GM10847 (cell line): ENCODE measurements around the gene PLXNA4.

Experiments used
- POLR2A ChIP-seq: IDR thresholded peaks from 2 replicates; pipeline ENCODE4 v1.6.1; 2011; ENCODE audit not compliant: insufficient read length; ENCODE audit errors: extremely low read depth

The PLXNA4 gene

GRCh38 chr7:132577206-132578049, 1.2 kb upstream of the PLXNA4 start:
- no peak for TF ChIP-seq POLR2A

GRCh38 chr7:132576721-132577085, 433 bp upstream of the PLXNA4 start:
- TF ChIP-seq POLR2A = no peak

- TF ChIP-seq POLR2A = no peak
These were observed 770 bp downstream of the PLXNA4 start for GRCh38 chr7:132575419-132575981.

GRCh38 chr7:132574223-132574622, 2.0 kb downstream of the PLXNA4 start:
- no peak for TF ChIP-seq POLR2A

- no peak for TF ChIP-seq POLR2A
These were observed 2.9 kb downstream of the PLXNA4 start for GRCh38 chr7:132573251-132573955.

GRCh38 chr7:132572526-132572925, 3.7 kb downstream of the PLXNA4 start:
- no peak for TF ChIP-seq POLR2A

- TF ChIP-seq POLR2A = no peak
These were observed 4.3 kb downstream of the PLXNA4 start for GRCh38 chr7:132571970-132572369.

- no peak for TF ChIP-seq POLR2A
These were observed 6.2 kb downstream of the PLXNA4 start for GRCh38 chr7:132569884-132570614.

- TF ChIP-seq POLR2A = no peak
These were observed 7.3 kb downstream of the PLXNA4 start for GRCh38 chr7:132568962-132569361.

- no peak for TF ChIP-seq POLR2A
These were observed 10.4 kb downstream of the PLXNA4 start for GRCh38 chr7:132565885-132566284.

- no peak for TF ChIP-seq POLR2A
These were observed 10.8 kb downstream of the PLXNA4 start for GRCh38 chr7:132565441-132565840.

- no peak for TF ChIP-seq POLR2A
These were observed 11.4 kb downstream of the PLXNA4 start for GRCh38 chr7:132564849-132565248.

GRCh38 chr7:132564090-132564489, 12.2 kb downstream of the PLXNA4 start:
- TF ChIP-seq POLR2A = no peak

- TF ChIP-seq POLR2A = no peak
These were observed 13.6 kb downstream of the PLXNA4 start for GRCh38 chr7:132562690-132563089.

GRCh38 chr7:132561763-132562162, 14.5 kb downstream of the PLXNA4 start:
- TF ChIP-seq POLR2A = no peak
